Amniotic epithelial cell (primary cell): Measurements from ENCODE around the gene PLXNA4.

Experiments used
- DNase-seq: peaks from one replicate; pipeline ENCODE4 v3.0.0-alpha.2; 2010; ENCODE audit warnings: low read depth

PLXNA4 gene

GRCh38 chr7:132312531-132313055 lies 263.7 kb downstream of the PLXNA4 start:
- DNase-seq: no peak

- DNase-seq: no peak
These were observed 264.5 kb downstream of the PLXNA4 start for GRCh38 chr7:132311733-132312132.

DNA sequence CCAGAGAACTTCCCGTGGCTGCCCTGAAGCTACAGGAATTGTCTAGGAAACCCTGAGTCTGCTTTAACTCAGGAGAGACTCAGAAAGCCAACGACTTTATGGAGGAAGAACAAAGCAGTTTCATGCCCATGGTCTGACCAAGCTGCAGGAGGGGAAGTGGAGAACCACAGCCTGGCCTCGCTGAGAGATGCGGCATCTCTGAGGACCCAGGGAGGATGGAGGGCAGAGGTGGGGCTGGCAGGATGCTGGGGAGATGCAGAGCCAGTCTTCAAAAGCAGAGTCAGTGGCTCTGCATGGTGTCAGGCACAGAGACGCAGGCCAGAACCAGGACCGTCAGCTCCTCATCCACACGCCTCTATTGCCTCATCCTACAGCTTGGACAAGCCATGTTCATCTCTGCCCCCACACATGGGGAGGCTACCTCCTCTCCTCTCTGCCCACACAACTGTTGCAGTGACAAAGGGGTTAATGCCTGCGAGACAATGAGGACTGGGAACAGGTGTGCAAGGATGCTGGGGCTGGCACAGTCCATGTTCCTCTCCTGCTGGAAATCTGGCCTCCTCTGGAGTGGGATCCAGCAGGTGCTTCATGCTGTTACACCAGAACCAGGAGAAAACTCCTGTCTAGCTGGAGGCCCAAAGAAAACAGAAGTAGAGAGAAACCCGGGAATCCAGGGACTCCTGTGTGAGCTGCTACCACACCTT lies 267.0 kb downstream of the PLXNA4 start:
- DNase-seq: no peak

GRCh38 chr7:132307465-132307864 lies 268.8 kb downstream of the PLXNA4 start:
- no peak for DNase-seq

DNA sequence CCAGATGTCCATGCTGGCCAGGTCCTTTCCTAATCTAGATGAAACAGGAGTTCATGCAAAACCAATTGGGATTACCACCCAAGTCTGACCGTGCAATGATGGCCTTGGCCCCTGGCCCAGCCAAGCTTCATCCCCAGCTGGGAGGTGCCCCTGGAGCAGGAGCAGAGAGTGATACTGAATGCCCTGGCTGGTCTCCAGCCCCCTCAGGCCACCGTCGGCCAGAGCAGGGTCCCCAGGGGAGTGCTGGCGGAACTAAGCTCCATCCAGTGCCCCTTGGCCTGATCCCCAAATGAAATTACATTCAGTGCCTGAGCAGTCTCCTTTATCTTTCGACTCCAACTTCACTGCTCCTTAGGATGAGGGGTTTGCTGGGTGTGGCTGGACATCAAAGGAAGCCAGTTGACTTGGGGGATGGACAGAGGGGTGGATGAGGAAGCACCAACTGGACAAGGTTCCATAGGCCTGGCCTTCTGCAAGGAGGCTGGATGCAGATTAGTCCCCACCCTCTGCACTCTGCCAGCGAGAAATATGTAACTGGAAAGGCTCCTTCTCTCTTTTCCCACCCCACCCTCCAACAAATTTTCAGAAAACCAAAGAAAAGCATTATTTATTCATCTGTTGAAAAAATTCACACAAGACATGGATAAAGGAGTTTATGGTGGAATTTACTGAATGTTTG lies 275.5 kb downstream of the PLXNA4 start:
- DNase-seq: no peak

- DNase-seq: no peak
These were observed 277.5 kb downstream of the PLXNA4 start for GRCh38 chr7:132298790-132299189.

- DNase-seq: no peak
These were observed 279.4 kb downstream of the PLXNA4 start for GRCh38 chr7:132296820-132297219.

DNA sequence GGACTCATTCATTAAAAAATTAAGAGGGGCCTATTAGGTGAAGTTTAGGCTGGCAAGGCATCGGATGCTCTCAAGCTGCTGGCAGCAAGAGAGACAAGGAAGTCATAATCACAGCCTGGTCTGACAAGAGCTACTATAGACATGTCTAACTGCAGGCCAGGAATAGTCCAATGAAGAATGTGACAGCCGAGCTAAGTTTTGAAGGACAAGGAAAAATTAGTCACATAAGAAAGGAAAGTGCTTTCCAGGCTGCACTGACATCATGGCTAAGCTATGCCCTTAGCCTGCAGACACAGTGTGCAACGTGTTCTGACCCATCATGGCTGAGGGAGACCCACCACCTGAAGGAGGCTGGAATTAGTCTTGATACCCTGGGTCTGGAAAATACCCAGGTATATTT lies 281.1 kb downstream of the PLXNA4 start:
- DNase-seq: no peak

- DNase-seq: no peak
These were observed 283.5 kb downstream of the PLXNA4 start for GRCh38 chr7:132292803-132293202.

DNA sequence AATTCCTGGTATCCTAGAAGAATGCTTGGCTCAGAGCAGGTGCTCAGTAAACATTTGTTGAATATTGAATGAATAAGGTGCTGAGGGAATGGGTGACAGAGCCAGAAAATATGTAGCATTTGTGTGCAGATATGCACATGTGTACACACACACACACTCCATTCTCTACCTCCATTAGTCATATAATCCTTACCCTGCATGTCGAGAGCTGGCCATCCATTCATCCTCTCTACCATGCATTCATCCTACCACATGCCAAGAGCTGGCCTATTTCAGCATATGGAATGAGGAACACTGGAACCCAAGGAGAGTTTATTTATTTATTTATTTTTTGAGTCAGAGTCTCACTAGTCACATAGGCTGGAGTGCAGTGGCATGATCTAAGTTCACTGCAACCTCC lies 284.8 kb downstream of the PLXNA4 start:
- no peak for DNase-seq

DNA sequence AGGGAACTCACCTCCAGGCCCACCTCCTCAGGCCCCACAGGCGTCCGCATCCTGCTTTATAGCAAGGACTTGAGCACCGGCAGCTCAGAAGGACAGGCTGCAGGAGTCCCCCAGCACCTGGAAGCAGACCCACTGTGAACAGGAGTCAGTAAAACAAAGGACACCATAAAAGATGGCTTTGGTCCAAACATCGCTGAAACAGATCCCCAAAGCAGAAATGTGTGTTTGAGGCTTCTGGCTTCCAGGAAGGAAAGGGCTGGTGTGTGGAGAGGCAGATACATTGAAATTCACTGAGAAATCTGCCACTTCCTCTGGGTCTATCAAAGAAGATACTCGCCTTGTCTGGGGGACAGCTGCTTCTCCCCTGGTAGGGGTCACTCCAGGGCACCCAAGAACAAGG lies 286.2 kb downstream of the PLXNA4 start:
- no peak for DNase-seq

- no peak for DNase-seq
These were observed 289.4 kb downstream of the PLXNA4 start for GRCh38 chr7:132286836-132287235.

- no peak for DNase-seq
These were observed 295.9 kb downstream of the PLXNA4 start for GRCh38 chr7:132280335-132280734.

DNA sequence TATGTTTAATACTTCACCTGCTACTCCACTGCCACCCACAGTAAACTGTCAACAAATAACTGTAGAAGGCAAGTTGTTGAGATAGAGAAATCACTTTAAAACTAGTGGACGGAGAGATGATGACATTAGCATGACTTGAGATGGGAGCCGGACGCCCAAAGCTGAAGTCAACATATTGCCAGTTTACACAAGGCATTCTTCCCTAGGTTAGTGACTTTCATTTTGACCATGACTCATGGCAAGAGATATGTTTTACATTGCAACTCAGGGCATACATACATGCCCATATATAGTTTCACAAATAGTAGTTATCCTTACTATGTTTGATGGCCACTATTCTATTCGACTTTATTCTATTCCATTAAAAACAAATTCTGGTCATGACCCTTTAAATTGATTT lies 296.6 kb downstream of the PLXNA4 start:
- DNase-seq: no peak

DNA sequence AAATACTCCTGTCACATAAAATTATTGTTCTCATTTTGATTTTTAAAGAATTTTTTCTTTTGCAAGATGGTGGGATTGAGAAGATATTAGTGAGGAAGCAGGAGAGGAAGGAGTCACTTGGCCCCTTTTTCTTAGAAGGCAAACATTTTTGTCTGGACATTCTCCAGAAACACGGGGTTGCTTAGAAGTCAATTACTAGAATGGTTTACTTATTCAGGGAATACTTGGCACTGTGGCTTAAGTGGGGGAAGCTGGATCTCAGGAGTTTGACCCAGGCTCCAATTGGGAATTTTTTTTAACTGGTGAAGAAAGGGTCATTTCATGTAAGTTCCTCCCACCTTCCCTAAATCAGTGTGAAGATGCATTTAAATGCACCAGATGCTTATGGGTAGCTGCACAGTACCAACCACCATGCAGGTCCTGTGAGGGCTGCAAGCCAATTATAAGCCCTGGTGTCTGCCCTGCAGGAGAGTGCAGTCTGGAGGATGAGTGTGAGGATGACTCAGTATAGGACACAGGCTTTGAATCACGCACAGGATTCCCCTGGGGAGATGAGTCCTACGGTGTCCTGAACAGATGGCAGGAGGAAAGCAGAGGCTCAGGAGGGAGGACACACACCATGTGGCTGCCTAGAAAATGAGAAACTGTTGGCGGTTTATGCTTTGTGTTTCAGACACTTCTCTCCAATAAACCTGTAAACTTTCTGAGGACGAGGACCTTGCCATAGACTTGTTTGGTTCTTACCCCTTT lies 299.1 kb downstream of the PLXNA4 start:
- DNase-seq: no peak

DNA sequence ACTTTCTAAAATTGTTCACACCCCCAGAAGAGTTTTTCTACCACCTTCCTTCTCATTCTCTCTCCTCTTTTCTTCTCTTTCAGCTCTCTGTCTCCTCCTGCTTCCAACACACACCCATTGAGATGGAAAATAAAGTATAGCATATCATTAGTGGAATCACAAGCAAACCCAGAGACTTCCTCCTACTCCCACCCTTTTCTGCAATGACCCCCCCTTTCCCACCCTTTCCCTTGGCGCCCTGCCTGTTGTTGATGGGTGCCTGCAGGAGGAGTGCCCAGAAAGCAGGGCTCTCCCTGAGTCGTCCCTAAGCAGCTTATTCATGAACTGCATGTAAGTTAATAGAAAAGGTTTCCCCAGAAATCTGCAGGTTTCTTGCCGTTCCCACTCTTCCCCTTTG lies 300.0 kb downstream of the PLXNA4 start:
- no peak for DNase-seq

DNA sequence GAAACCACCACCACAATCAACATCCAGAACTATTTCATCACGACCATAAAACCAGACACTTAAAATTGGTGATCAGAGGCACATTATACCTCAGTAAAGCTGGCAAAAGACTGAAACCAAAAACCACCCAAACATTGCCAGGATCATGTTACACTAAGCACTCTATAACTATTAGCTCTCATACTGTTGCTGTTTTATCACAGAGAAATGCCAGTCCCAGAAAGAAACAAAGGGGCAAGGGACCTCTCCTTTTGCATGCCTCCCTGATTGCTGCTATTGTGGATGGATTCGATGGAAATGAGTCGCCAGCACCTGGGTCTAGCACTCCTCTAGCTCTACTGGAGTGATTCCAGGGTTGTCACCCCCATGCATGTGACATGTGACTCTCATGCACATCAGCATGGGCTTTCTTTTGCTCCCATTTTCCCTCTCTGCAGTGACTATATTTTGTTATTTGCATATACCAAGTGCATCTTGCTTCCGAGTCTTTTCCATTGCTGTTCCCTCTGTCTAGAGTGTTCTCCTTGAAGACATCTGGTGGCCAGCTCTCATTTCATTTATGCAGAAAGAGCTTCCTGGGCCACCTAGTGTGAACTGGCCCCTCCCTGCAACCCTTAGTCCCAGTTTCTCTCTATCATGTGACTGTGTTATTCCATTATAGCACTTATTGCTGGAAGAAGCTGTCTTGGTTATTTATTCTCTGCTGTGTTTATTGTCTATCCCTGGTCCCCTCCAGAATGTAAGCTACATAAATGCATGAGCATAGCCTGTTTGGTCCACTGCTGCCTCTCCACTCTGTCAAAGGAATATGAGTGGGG lies 300.6 kb downstream of the PLXNA4 start:
- no peak for DNase-seq

- no peak for DNase-seq
These were observed 303.4 kb downstream of the PLXNA4 start for GRCh38 chr7:132272763-132273371.

- DNase-seq: no peak
These were observed 305.8 kb downstream of the PLXNA4 start for GRCh38 chr7:132270517-132270916.

GRCh38 chr7:132269718-132270117 lies 306.6 kb downstream of the PLXNA4 start:
- no peak for DNase-seq

DNA sequence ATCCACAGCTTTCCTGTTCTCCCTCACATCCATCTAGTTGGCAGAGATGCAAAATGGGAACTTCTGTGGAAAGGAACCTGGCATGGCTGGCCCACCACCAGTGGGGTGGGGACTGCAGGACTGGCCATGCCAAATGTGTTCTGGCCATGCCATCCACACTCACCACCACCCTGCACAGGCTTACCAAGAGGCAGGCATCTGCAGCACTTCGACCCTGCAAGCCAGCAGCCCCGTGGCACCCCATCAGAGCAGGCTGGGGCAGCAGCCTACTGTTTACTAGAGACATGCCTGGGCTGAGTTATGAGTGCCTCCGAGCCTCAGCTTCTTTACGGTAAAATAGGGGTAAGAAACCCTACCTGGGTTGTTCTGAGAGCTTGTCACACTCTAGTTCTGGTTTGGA lies 313.1 kb downstream of the PLXNA4 start:
- no peak for DNase-seq

GRCh38 chr7:132262160-132262470 lies 314.2 kb downstream of the PLXNA4 start:
- no peak for DNase-seq
